Measurements from ENCODE around the gene ABHD10.
A peak's percentile ranks its signal among the peaks of the same experiment; 100 is the strongest.

GRCh38 chr3:112013058-112013783 lies 34.4 kb downstream of the ABHD10 start:
- TF ChIP-seq, protein P1, sequence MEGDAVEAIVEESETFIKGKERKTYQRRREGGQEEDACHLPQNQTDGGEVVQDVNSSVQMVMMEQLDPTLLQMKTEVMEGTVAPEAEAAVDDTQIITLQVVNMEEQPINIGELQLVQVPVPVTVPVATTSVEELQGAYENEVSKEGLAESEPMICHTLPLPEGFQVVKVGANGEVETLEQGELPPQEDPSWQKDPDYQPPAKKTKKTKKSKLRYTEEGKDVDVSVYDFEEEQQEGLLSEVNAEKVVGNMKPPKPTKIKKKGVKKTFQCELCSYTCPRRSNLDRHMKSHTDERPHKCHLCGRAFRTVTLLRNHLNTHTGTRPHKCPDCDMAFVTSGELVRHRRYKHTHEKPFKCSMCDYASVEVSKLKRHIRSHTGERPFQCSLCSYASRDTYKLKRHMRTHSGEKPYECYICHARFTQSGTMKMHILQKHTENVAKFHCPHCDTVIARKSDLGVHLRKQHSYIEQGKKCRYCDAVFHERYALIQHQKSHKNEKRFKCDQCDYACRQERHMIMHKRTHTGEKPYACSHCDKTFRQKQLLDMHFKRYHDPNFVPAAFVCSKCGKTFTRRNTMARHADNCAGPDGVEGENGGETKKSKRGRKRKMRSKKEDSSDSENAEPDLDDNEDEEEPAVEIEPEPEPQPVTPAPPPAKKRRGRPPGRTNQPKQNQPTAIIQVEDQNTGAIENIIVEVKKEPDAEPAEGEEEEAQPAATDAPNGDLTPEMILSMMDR (IDR thresholded peaks at IDR 0.05; ENCODE audit: borderline replicate concordance, extremely low read depth, low read length, poor library complexity, severe bottlenecking), result peak; percentile 48
- no peak for TF ChIP-seq EZH2 (IDR thresholded peaks at IDR 0.05; ENCODE audit: borderline replicate concordance, low read depth, low read length, severe bottlenecking)

Measured in DND-41 (cell line).